A549 treated with Mapracorat at 1 μM for 4 hours (cell line): ENCODE data around the gene SPINK4. TPM values are rescaled to one million over a fixed set of nuclear protein-coding genes. Genes with fewer than 3 reads are reported as not detected.

Experiments
- total RNA-seq: library from RNA; stranded (reverse); fragments of 200-300 nt; extraction: Qiagen RNA extraction; gene quantifications from 5 replicates; pipeline ENCODE4 v1.2.3, GENCODE V29; 2022

SPINK4 gene, protein sequence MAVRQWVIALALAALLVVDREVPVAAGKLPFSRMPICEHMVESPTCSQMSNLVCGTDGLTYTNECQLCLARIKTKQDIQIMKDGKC
- total RNA-seq, result not detected in 5 replicates

GRCh38 chr9:33239921-33240320 is at the start of gene SPINK4:
Gene SPINK4, plus strand, starts transcription at chr9:33240167. Its CDS starts 42 bp downstream, at chr9:33240209.

GRCh38 chr9:33264473-33265177 is 24.7 kb downstream of the SPINK4 start, which contains the start of the genes BAG1 and CHMP5:
Gene BAG1, minus strand, starts transcription at chr9:33264708.
Gene CHMP5, plus strand, starts transcription at chr9:33265049. Its CDS starts 30 bp downstream, at chr9:33265079.

DNA sequence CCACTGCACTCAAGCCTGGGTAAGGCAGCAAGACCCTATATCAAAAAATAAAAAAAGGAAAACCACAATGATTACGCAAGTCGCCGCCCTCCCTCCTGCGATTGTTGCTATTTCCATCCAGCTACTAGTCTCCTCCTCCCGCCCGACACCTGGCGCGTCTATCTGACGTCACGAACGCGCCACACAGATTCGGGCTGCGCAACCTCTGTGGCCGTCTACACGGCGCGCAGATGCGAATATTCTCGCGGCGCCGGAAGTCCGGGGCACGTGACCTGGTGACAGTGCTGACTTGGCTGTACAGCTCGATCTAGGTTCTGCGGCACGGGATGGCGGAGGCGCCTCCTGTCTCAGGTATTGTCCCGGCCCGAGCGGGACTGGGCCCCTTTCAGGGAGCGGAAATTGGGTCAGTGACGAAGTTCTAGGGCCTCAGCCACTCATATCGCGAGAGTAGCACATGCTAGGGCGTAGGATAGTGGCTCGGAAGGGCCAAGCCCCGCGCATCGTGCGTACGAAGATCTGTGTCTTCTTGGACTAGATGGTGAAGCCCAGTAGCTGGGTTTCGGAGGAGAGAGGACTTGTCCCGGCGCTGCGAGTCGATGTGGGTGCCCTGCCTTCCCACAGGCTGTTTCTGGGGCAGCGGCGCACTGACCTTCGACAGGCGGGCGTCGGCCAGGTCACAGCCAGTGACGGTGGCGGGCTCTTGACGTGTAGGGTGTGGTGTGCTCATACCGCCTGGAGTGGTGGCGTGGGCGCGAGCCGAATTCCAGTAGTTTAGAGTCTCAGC is 50.5 kb downstream of the SPINK4 start, which contains the start of gene NFX1:
NFX1 (plus strand) TSS at position 270 of the 784 bp plus-strand sequence; CDS start at position 327, 57 bp downstream.

Other genes starting within 250 kb of the SPINK4 start
- gene APTX, start 238.5 kb upstream of the SPINK4 start, total RNA-seq, result 35.9 to 50.5 TPM (median 38.9 TPM) in 5 replicates
- 206 to 243 TPM (median 234 TPM) in 5 replicates for gene DNAJA1, start 214.9 kb upstream of the SPINK4 start, total RNA-seq
- gene SMU1, start 163.5 kb upstream of the SPINK4 start, total RNA-seq, result 17.3 to 22.6 TPM (median 17.6 TPM) in 5 replicates
- gene B4GALT1, start 72.8 kb upstream of the SPINK4 start, total RNA-seq, result 196 to 244 TPM (median 227 TPM) in 5 replicates
- gene BAG1, start 24.5 kb downstream of the SPINK4 start, total RNA-seq, result 121 to 144 TPM (median 138 TPM) in 5 replicates
- gene CHMP5, start 24.9 kb downstream of the SPINK4 start, total RNA-seq, result 68.4 to 84.0 TPM (median 71.0 TPM) in 5 replicates
- gene NFX1, start 50.3 kb downstream of the SPINK4 start, total RNA-seq, result 29.2 to 34.1 TPM (median 31.0 TPM) in 5 replicates
- gene AQP7, start 162.4 kb downstream of the SPINK4 start, total RNA-seq, result 0.27 to 0.59 TPM (median 0.34 TPM) in 5 replicates
- gene AQP3, start 207.4 kb downstream of the SPINK4 start, total RNA-seq, result 11.5 to 20.2 TPM (median 17.9 TPM) in 5 replicates
- 62.1 to 73.9 TPM (median 68.9 TPM) in 5 replicates for gene NOL6, start 233.8 kb downstream of the SPINK4 start, total RNA-seq